GM18505 (cell line): Measurements from ENCODE around the gene TPSAB1.
"Not testable (repeated sequence)": the region's sequence is repeated elsewhere in the genome, so short reads cannot be mapped to it uniquely, and the experiment has no call there.

Experiments
- ATAC-seq: cut with Tn5 transposase; IDR thresholded peaks from one replicate; pipeline ENCODE4 v1.9.1; 2021; ENCODE audit not compliant: unreplicated experiment
- POLR2A ChIP-seq: IDR thresholded peaks from 4 replicates; pipeline ENCODE4 v1.6.1; 2011; ENCODE audit warnings: borderline replicate concordance; ENCODE audit not compliant: insufficient read depth, insufficient read length; ENCODE audit errors: extremely low read depth

The TPSAB1 gene

DNA sequence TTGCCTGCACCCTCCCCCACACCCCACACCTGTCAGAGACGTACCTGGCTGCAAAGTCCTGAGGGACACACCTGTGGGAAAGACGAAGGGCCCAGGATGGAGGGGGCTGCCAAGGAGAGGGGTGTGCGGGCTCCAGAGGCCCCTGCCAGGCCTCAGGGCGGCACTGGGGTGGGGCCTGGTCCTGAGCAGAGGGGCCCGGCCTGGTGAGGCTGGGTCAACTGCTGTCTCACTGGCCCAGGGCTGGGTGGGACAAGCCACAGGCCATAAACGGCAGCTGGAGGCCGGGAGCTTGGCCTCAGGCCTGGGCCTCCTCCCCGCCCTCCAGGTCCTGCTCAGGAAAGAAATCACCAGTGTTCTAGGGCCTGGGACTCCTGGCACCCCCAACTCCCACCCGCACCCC is 15.9 kb upstream of the TPSAB1 start:
- no peak for ATAC-seq
- TF ChIP-seq POLR2A = no peak

DNA sequence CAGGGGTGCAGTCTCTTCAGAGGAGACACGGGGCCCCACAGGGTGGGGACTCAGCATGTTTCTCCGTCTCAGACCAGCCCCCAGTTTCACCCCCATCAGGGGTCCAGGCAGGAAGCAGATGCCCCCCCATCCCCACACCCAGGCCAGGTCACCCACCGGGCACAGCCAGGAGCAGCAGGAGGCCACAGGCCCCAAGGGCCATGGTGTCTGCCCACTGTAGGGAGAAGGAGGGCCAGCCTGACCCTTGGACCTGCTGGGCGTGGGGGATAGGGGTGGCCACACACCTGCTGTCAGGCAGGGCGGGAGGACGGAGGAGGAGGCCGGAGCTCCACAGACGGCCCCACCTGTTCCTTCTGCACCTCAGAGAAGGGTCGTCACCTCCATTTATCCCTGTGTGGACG is 15.5 kb upstream of the TPSAB1 start, which contains the start of gene TPSG1:
Gene TPSG1, minus strand, starts transcription at position 218 of the 401 bp plus-strand sequence. Its CDS starts 16 bp downstream, at position 202.
- TF ChIP-seq POLR2A = no peak
- ATAC-seq = no peak

DNA sequence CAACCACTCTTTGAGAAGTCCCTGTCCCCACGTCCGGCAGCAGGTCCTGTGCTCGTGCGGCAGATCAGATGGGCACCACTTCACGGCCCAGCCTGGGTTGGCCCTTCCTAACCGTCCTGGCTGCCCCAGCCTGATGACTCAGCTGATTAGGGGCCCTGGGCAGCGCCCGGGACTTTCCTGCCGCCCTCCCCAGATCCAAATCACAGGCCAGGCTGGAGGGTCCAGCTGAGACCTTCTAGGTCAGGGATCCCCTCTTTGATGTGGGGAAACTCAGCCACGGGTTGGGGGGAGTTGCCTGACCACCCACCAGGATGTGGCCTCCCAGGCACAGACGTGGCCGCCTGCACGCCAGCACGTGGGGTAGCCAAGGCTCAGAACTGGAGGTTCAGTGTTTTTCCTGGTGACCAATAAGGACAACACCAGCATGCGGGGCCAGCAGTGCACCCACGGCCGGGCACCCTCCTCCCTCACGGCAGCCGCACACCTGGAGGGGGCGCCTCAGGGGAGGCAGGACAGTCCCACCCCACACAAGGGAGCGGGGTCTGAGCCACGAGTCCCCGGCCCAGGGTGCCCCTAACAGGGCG is 14.7 kb upstream of the TPSAB1 start:
- not testable (repeated sequence) for ATAC-seq

DNA sequence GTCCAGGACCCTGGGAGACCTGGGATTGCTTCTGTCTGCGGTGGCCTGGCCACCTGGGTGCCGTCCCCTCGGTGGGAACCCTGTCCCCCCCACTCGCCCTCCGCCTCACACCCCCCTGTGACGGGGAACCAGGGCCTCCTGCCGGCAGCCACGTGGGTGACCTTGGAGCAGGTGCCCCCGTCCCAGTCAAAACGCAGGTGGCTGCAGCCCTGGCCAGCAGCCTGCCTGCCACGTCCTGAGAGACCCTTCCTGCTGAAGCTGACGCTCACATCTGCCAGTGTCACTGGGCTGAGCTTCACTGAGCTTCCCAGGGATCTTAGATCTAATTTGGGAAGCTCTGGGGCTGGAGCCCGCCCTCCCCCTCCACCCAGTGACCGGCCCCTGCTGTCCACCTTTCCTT is 13.8 kb upstream of the TPSAB1 start:
- ATAC-seq = not testable (repeated sequence)

DNA sequence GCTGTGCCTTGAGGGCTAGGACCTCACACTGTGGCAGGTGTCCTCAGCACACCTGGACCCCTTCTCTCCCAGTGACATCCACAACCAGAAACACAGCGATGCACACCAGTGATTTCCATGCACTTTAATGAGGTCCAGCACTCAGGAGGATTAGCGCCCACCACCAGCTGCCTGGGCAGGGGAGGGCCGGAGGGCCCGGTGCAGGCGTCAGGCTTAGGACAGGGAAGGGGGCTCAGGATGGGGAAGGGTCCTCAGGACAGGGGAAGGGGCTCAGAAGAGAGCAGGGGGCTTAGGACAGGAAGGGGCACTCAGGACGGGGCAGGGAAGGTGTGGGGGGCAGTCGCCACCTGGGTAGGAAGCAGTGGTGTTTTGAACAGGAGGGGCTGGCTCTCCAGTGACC is 12.3 kb upstream of the TPSAB1 start:
- not testable (repeated sequence) for ATAC-seq

DNA sequence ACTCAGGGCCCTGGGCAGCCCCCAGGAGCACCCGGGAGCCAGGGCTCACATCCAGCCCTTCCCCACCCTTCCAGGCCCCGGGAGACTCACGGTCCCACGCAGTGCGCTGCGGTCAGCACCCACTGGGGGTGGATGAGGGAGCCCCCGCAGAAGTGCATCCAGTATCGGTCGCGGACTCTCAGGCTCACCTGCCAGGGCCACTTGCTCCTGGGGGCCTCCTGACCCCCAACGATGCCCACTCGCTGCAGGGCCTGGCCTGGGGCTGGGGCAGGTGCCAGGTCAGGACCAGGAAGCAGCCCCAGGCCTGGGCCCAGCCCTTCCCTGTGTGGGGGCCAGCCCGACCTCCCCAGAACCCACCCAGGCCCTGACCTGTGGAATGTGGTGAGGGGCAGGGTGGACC is 11.0 kb upstream of the TPSAB1 start:
- ATAC-seq = not testable (repeated sequence)

DNA sequence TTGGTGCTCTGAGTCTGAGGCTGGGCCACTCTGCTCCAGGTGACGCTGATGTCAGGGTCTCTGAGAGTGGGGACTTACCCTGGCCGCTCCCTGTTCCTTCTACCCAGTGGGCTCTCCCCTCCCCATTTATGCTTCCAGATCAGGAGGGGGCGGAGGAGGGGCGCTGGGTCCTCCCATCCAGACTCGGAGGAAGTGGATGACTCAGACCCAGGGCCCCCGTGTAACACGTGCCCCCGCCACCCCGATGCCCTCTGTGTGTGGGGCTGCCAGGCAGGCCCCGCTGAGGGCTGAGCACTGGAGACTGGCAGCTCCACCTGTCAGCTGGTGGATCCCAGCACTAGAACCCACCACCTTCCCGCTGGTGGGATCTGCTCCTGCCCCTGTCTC is 10.4 kb upstream of the TPSAB1 start, which contains the start of gene TPSB2:
Gene TPSB2, minus strand, starts transcription at position 101 of the 387 bp plus-strand sequence. CDS start 233 bp downstream, outside the sequence.
- ATAC-seq = not testable (repeated sequence)

DNA sequence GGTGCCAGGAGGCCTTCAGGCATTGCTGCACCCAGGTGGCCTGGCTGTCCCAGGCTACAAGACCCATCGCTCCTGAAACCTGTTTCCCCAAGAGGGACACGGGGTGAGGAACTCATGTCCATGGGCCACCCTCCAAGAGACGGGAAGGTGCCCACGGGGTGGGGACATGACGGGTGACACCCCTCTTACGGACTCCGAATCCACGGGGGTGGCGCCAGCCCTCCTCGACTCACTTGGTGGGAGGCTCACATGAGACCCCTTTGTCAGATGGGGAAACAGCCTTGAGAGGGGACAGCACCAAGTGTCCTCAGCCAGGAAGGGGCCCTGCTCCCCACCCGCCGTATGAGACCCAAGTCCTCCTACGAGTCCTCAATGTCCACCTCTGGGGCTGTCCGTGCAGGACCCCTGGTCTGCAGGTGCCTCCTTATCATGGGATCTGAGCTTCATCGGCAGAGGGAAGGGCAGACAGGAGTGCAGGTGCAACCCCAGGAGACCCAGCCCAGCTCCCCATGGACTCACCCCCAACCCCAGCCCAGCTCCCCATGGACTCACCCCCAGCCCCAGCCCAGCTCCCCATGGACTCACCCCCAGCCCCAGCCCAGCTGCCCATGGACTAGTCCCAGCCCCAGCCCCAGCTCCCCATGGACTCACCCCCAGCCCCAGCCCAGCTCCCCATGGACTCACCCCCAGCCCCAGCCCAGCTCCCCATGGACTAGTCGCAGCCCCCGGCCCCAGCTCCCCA is 9.9 kb upstream of the TPSAB1 start:
- ATAC-seq = not testable (repeated sequence)

DNA sequence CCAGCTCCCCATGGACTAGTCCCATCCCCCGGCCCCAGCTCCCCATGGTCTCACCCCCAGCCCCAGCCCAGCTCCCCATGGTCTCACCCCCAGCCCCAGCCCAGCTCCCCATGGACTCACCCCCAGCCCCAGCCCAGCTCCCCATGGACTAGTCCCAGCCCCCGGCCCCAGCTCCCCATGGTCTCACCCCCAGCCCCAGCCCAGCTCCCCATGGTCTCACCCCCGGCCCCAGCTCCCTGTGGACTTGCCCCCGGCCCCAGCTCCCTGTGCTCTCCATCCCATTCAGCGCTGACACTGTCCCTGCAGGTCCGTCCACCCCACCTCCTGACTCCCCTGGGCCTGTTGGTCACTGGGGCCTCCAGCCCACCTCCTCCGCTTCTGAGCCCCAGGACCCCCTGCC is 9.2 kb upstream of the TPSAB1 start:
- ATAC-seq = not testable (repeated sequence)

DNA sequence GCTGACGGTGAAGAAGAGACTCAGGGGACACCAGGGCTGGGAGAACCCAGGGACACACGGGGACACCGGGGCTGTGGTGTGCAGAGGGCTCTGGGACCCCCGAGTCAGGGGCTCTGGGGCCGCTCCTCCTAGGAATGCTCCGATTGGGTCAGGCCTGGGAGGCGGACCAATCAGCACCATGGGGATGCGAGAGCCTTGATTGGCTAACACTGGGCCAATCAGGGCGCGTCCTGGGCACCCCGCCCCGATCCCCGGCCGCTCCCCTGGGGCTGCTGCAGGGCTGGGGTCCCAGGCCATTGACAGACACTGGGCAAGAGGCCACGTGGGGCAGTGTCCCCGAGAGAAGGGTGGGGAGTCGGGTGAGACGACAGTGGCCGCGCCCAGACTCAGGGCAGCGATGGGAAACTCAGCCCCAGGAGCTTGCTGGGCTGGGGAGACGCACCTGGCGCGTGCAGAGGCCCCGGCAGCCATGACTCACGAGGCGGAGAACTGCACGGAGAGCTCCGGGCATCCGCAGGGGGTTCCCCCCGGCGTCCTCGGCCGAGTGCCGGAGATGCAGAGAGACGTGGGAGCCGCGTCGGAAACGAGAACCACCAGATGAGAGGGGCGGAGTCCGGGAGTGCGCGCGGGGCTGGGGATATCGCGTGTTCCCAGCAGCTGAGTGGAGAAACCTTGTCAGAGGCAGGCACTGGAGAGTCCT is 8.3 kb upstream of the TPSAB1 start:
- not testable (repeated sequence) for ATAC-seq

DNA sequence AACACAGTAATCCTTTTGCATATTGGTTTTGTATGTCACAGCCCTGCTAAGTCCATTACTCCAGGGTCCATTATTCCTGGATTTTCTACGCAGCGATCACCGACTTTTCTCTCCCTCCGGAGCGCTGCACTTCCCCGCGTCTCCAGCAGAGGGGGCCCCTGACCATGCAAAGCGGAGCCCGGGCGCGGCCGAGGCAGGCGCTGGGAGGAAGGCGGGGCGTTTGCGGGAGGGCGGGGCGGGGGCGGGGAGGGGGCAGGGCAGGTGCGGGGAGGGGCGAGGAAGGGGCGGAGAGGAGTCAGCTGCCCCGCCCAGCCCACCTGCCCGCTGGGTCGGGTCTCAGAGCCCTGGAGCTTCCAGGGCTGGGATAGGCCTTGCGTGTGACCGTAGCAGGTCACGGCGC is 3.8 kb upstream of the TPSAB1 start:
- ATAC-seq = not testable (repeated sequence)

DNA sequence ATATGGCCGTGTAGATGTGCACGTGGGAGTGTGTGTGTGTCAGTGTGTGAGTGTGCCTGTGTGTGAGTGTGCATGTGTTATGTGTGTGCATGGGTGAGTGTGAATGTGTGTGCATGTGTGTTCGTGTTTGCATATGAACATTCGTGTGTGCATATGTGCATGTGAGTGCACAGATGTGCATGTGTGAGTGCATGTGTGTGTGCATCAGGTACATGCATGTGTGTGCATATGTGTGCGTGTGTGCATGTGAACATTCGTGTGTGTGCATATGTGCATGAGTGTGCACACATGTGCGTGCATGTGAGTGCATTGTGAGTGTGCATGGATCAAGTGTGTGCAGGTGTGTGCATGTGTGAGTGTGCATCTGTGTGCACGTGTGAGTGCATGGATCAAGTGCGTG is 2.5 kb upstream of the TPSAB1 start:
- no peak for TF ChIP-seq POLR2A
- ATAC-seq = no peak

DNA sequence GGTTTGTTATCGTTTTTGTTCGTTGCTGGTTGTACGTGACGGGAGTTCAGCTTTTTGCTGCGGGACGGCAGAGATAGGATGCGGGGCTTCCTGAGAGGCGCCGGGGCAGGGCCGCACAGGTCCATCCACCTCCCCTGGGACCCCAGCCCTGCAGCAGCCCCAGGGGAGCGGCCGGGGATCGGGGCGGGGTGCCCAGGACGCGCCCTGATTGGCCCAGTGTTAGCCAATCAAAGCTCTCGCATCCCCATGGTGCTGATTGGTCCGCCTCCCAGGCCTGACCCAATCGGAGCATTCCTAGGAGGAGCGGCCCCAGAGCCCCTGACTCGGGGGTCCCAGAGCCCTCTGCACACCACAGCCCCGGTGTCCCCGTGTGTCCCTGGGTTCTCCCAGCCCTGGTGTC is 1.6 kb upstream of the TPSAB1 start:
- ATAC-seq = not testable (repeated sequence)

DNA sequence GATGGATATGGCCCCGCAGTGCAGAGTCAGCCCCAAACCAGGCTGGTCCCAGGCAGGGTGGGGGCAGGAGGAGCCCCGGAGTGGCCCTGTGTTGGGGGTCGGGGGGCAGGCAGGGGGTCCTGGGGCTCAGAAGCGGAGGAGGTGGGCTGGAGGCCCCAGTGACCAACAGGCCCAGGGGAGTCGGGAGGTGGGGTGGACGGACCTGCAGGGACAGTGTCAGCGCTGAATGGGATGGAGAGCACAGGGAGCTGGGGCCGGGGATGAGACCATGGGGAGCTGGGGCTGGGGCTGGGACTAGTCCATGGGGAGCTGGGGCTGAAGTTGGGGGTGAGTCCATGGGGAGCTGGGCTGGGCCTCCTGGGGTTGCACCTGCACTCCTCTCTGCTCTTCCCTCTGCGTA is 930 bp upstream of the TPSAB1 start:
- ATAC-seq = not testable (repeated sequence)

DNA sequence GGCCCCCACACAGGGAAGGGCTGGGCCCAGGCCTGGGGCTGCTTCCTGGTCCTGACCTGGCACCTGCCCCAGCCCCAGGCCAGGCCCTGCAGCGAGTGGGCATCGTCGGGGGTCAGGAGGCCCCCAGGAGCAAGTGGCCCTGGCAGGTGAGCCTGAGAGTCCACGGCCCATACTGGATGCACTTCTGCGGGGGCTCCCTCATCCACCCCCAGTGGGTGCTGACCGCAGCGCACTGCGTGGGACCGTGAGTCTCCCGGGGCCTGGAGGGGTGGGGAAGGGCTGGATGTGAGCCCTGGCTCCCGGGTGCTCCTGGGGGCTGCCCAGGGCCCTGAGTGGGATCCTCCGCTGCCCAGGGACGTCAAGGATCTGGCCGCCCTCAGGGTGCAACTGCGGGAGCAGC is 576 bp downstream of the TPSAB1 start:
- ATAC-seq = not testable (repeated sequence)

DNA sequence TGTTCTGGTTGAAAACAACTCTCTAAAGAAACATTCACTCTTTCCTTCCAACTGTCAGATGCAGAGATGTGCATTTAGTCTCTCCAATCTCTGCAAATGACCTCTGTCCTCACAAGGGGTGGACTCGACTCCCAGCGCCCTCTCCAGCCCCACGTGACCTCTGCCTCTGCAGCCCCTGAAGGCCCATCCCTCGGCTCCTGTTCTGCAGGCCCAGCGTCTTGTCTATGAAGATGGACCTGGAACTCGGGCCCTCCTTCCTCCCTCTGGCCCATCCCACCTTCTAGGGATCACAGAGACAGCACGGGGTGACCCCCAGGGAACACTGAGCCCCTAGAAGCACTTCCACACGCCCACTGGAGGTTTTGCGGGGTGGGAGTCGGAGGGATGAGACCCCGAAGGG is 2.9 kb downstream of the TPSAB1 start:
- ATAC-seq = not testable (repeated sequence)

DNA sequence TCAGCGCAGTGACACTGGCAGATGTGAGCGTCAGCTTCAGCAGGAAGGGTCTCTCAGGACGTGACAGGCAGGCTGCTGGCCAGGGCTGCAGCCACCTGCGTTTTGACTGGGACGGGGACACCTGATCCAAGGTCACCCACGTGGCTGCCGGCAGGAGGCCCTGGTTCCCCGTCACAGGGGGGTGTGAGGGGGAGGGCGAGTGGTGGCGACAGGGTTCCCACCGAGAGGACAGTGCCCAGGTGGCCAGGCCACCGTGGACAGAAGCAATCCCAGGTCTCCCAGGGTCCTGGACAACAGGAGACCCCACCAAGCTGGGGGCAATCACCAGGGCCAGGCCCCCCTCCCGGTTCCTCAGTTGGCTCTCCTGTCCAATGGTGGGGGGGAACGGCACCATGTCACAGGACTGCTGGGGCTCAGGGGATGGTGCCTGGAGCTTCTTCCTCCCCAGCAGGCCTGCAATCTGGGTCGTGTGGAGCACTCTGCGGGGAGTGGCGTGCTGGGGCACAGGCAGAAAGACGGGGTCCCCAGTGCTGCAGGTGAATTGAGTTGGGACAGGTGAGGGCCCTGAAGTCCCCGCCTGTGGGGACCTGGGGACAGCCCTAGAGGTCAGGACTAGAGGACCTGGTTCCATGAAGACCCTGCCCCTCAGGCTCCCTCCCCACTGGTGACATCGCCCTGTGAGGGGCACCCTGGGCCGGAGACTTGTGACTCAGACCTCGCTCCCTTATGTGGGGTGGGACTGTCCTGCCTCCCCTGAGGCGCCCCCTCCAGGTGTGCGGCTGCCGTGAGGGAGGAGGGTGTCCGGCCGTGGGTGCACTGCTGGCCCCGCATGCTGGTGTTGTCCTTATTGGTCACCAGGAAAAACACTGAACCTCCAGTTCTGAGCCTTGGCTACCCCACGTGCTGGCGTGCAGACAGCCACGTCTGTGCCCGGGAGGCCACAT is 3.7 kb downstream of the TPSAB1 start:
- ATAC-seq = not testable (repeated sequence)
